HTR-8/SVneo (cell line): Measurements from ENCODE around the gene ITGB1.
"Not testable (repeated sequence)": the region's sequence is repeated elsewhere in the genome, so short reads cannot be mapped to it uniquely, and the experiment has no call there.

Experiments
- DNase-seq: peaks from one replicate; pipeline ENCODE4 v3.0.0; 2011; ENCODE audit warnings: low spot score, mixed read lengths; ENCODE audit not compliant: insufficient read length
- FAIRE-seq: peaks from 2 replicates; lab custom pipeline; 2011; peaks lifted over from hg19 to GRCh38; lab: Jason Lieb, UNC

Gene ITGB1

DNA sequence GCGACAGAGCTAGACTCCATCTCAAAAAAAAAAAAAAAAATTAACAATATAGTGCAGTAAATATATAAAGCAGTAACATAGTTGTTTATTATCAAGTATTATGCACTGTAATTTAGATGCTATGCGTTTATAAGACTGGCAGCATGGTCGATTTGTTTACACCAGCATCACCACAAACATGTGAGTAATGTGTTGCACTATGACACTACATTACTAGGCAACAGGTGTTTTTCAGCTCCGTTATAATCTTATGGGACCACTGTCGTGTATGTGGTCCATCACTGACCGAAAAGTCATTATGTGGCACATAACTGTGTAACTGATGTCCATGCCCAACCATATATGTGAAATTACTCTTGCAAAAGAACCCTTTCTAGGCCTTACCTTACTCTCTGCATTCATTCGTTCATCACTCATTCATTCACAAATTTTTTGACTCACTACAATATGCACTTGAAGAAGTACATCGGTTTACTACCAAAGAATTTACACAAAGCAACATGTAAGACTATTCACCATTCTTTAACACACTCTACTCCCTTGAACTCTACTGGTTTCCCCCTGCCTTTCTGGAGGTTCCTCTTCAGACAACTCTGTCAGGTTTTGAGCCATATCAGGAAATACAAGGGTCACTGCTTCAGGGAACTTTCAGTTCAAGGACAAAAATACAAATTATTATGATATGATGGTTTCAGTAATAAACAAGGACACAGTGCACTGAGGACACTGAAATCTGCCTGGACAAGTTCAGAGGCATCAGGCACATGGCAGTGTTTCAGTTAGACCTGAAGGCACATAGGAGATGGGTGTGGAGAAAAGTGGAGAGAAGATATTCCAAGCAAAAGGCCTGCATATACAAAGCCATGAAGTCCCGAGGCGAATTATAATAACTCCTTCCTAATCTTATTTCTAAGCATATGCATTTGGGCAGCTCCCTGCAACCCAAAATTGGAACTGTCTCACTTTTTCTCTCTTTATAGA lies 17.4 kb downstream of the ITGB1 start:
- DNase-seq, result no peak
- peak; percentile 52 for FAIRE-seq

DNA sequence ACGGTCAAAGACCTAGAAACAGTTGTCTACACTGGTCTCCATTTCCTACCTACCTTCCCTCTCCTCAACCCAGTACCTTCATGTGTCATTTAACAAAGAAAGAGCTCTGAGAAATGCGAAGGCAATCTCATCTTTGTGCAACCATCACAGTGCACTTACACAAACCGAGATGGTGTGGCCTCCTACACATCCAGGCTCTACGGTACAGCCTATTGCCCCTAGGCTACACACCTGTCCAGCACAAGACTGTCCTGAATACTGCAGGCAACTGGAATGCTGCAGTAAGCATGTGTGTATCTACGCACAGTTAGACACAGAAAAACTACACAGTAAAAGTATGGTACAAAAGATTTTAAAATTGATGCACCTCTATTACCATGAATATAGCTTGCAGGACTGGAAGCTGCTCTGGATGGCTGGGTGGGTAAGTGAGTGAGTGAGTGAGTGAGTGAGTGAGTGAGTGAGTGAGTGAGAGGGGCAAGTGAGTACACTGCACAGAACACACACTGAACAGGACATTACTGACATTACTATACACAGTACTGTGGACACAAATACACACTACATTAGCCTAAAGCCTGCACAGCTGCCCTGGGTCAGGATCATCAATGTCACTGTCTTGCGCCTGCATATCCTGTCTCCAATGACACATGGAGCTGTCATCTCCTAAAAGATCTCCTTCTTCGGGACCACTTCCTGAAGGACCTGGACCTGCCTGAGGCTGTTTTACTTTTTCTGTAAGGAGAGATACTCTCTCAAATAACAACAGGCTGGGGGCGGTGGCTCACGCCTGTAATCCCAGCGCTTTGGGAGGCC lies 18.5 kb downstream of the ITGB1 start:
- FAIRE-seq (peak; percentile 80), DNase-seq (no peak)

DNA sequence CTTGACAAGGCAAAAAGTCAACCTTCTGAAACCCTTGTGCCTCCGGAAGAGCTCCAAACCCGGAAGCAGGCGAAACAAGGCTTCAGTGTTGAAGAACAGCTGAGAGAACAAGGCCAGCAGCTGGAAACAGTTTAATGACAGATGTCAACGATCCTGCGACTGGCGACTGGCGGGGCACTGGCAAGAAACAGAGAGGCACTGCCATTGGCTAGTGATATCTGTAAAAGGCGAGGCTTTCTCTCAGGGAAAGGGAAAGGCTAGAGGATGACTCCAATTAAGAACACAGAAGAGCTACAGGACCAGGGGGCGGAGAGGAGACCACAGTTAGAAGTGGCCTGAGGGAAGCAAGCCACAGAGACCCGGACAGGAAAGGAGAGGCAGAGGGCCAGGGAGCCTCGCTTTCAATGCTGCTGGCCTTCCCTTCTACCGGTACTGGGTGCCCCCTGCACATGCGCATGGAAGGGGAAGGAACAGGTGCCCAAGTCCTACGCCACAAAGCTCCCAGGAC lies 19.4 kb downstream of the ITGB1 start:
- FAIRE-seq (no peak), DNase-seq (no peak)

DNA sequence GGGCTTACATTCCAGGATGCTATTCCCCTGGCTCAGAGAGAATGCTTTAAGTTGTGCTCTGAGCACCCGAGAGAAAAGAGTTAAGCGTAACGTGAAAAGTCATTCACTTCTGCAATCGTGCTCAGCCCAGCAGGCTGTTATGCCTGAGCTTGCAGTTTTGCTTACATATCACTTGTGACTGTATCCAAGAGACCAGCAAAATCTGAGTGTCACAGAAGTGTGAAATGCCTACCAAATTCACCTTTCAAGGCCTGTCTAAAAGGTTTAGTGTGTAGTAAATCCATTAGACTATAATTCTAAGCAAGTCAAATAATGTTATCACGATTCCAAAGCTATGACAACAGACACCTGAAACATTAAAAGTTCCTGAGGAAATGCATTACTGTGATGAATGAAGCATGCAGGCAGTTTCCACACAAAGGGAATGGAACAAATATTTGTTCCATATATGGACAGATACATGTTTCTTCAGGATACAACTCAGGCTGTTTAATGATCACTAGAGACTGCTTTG lies 20.1 kb downstream of the ITGB1 start:
- DNase-seq (no peak), FAIRE-seq (no peak)

DNA sequence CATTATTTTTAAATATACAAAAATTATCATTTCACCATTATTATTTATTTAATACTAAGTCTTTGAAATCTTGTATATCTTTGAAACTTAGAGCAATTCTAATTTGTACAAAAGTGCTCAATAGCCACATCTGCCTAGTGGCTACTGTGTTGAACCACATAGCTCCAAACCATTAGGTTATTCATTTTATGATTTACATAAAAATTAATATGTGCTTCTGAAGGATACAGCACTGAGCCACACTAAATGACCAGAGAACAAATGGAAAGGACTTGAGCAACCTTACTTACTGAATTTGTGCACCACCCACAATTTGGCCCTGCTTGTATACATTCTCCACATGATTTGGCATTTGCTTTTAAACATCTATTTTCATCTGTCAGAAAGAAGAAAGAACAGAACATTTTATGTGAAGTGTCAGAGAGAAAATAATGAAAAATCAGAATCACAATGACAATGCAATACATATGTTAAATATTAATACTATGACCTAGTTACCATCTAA lies 25.8 kb downstream of the ITGB1 start:
- DNase-seq (no peak), FAIRE-seq (no peak)

DNA sequence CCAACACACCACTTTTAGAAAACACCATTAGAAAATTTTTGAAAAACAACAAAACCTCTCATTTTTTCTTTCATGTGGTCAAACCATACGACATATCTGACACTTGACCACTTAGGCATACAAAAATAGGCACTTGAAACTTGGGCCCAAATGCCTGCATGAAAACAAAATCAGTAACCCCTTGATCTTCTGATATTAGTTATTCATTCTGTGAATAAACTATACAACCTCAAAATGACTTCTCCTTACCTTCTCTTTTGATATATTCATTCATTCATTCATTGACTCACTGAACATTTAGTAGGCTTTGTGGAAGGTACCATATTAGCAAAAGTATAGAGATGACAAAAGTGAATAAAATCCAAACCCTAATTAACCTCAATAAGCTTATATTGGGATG lies 26.4 kb downstream of the ITGB1 start:
- no peak for FAIRE-seq
- no peak for DNase-seq

DNA sequence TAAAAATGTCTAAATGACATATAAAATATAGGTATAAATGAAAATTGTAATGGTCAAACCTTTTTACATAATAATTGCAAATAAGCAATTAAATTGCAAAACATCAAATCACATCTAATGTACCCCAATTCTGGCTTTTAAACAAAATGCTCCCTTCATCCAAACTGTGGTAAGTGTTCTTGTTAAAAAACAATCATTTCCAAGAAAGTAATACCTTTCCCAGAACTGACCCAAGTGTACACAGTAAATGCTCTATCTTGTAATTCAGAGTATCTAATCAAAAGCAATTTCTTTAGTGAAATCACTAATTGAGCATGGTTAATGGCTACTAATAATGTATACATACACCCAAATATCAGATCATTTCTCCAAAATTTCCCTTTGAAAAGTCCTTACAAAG lies 28.0 kb downstream of the ITGB1 start:
- FAIRE-seq (no peak), DNase-seq (no peak)

DNA sequence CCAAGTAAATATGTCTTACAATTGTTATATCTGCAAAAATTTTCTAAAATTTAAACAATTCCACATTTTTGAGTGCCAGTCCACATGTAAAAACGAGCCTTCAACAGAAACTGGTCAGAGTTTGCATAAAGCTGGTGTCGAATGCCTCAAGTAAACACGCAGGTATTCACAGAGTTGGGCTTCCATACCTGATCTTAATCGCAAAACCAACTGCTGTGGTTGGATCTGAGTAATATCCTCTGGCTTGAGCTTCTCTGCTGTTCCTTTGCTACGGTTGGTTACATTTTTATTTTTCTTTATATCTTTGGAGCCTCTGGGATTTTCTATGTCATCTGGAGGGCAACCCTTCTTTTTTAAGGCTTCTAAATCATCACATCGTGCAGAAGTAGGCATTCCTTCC lies 28.4 kb downstream of the ITGB1 start:
- FAIRE-seq, result no peak

DNA sequence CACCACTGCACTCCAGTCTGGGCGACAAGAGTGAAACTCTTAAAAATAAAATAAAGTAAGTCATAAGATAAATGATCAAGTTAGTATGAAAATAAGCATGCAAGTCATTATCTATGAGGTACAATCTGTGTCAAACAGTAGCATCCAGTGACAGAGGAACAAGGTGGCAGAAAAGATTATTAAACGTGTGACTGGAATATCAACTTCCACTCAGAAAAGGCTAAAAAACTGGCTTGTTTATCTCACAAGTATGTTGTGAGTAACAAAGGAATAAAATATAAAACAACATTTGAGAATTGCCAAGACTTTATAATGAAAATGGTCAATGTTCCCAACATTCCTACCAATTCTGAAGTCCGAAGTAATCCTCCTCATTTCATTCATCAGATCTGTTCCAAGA lies 30.3 kb downstream of the ITGB1 start:
- FAIRE-seq, result no peak
- DNase-seq, result no peak

More for the DNA sequence above, 28.4 kb downstream of the ITGB1 start:
- no peak for DNase-seq

DNA sequence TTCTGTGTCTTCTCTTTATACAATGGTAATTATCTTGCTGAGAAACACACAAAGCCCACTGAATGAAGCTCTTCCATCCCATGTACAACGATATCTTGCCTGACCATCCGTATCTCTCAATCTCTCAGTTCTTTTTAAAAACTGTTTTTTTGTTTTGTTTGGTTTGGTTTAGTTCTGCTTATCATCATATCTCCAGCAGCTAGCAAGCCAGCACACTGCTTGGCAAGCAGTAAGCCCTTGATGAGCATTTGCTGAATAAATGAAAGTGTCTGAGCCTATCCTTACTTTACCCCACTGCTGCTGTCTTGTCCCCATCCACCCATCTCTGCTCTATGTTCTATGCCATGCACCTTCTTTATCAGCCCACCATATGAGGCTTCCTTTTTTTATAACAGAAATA lies 34.2 kb downstream of the ITGB1 start:
- no peak for FAIRE-seq
- DNase-seq, result no peak

DNA sequence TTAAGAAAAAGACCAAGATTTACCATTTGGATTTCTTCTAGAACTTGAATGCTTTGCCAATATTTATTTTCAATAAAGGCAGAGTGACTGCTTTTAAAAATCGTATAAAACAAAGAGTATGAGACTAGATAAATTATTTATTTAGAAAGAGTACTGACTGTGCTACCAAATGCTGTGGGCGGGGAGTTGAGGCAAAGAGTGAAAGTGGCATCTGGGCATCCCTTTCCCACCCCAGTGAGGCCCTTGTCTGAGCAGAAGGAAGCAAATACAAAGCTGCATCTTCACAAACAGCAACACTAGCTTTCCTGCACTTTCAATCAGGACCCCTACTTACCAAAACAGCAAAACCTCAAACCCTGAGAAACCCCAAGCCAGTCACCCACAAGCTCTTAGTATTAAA lies 34.9 kb downstream of the ITGB1 start:
- DNase-seq, result no peak
- no peak for FAIRE-seq

DNA sequence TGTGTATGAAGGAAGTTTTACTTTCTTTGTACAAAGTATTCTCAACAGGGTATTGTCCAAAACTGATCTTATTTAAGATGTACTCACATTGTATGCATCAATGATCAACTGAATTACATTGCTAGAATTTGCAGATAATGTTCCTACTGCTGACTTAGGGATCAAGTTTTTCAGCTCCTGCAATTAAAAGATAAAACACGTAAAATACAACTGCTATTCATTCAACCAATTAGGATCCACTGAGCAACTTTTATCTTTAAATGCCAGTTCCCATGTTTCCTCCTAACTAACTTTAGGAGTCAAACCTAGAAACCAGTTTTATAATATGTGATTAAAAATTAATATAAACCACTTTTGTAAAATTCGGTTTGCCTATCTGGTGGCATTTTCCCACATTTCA lies 35.9 kb downstream of the ITGB1 start:
- no peak for FAIRE-seq

DNA sequence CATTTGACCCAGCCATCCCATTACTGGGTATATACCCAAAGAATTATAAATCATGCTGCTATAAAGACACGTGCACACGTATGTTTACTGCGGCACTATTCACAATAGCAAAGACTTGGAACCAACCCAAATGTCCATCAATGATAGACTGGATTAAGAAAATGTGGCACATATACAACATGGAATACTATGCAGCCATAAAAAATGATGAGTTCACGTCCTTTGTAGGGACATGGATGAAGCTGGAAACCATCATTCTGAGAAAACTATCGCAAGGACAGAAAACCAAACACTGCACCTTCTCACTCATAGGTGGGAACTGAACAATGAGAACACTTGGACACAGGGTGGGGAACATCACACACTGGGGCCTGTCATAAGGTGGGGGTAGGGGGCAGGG lies 40.2 kb downstream of the ITGB1 start:
- FAIRE-seq, DNase-seq: not testable (repeated sequence)

More for the DNA sequence above, 35.9 kb downstream of the ITGB1 start:
- DNase-seq, result no peak

DNA sequence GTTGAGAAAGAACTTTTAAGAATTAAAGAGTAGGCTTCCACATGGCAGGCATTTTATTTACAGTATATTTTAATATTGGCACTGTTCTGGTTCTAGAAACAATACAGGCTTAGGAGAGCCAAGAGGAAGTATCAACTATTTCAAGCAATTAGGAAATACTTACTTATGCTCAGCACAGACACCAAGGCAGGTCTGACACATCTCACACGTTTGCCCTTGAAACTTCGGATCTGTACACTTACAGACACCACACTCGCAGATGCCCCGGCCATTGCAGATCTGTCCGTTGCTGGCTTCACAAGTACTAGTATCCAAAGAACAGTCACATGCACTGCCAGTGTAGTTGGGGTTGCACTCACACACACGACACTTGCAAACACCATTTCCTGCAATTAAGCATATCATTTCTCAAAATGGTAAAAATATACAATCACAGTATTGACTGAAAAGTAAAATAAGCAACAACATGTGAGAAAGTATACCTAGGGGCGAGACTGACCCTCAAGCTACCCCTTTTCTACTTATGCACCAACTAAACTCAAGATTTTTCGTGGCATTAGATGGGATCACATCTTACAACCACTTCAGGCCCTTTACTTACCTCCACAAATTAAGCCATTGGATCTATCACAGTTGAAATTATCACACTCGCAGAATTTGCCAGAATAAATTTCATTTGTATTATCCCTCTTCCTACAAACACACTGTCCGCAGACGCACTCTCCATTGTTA lies 46.6 kb downstream of the ITGB1 start:
- no peak for FAIRE-seq
- DNase-seq, result no peak

DNA sequence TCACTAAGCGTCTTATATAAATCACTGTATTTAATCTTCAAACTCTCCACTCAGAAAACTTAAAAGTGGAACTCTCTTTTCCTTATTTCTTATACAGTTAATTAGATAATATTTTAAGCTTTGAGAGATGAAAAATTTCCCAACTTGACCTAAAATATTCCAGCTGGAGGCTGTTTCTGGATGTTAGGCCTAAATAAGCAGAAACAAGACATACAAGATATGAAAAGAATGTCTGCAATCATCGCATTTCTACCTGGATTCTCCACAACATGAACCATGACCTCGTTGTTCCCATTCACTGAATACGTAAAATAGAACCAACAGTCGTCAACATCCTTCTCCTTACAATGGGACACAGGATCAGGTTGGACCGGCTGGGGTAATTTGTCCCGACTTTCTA lies 48.1 kb downstream of the ITGB1 start:
- FAIRE-seq, DNase-seq: not testable (repeated sequence)

DNA sequence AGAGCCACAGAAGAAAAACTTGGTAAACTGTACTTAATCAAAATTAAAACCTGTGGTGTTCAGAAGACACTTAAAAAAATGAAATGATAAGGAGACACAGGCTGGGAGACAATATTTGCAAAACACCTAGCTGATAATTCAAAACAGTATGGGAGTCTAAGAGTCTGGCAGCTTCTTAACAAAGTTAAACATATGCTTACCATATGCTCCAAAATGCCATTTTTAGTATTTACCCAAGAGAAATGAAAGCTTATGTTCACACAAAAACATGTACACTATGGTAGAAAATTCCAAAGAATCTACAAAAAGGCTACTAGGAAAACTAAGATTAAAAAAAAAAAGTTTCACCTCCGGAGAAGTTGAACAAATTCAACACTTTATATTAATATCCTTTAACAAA lies 48.6 kb downstream of the ITGB1 start:
- DNase-seq (no peak), FAIRE-seq (no peak)

DNA sequence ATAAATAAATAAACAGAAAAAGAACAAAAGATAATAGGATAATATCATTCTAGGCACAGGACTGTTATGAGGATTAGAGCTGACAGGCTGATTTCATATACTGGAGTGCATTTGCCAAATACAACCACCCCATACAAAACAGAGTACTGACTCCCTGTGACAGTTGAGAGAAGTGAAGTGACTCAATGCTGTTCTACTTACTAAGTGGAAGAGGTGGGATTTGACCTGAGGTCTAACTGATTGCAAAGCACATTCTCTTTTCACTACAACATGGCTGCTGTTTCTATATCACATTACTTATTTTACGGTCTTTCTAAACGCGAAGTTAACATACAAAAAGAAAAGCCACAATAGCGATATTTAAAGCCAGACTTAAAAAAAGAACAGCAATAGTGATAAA lies 51.4 kb downstream of the ITGB1 start:
- FAIRE-seq, result no peak
- no peak for DNase-seq

DNA sequence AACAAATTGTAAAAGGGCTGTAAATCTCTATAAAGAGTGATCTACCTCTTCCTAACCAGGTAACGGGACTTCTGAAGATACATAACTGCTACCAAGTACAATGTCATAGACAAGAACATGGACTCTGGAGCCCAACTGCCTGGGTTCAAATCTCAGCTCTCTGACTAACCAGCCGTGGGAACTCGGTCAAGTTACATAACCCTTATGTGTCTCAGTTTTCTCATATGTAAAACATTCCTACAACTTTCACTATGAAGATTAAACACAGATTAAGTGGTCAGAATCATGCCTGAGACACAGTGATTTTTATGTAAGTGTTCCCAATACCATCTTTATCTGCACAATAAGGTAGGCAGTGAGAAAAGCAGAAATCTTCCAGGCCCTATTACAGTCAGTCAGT lies 52.6 kb downstream of the ITGB1 start:
- DNase-seq (no peak), FAIRE-seq (no peak)

DNA sequence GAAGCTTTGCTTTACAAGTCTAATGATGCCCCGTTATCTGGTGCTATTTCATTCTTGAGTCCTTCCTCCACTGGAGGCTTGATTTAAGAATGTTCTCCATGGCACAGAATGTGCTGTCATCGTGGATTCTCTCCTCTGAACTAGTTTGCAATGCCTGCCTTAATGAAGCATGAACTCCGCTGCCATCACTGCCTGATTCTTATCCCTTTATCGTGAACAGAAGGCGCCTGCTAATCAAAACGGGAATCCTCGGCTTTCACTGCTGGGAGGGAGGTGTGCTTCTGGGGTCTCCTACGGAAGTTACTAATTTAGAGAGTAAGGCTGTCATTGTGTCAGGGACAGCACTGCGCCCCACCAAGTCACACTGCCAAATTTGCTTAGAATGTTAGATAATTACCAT lies 56.2 kb downstream of the ITGB1 start:
- no peak for FAIRE-seq
- no peak for DNase-seq
